K562 (cell line): ENCODE measurements around the gene RPL27. TPM values are rescaled to one million over a fixed set of nuclear protein-coding genes. Genes with fewer than 3 reads are reported as not detected.

Experiments used
- ATAC-seq: fragments of 200-7000 bp; cut with Tn5 transposase; 3 replicates; pipeline ENCODE4 v1.9.1; 2020; ENCODE audit warnings: moderate library complexity
- BruUV-seq: library from RNA; stranded (reverse); fragments of 400-500 nt; replicated peaks from 2 replicates; lab custom pipeline; 2021; lab: Mats Ljungman, UMichigan
- CTCF ChIA-PET: fragments of 300-600 bp; formaldehyde crosslinking; extraction: SDS; loops from one replicate; lab custom pipeline; 2021; ENCODE audit warnings: low intra/inter-chr PET ratio; lab: Yijun Ruan, JAX
- POLR2A ChIA-PET: fragments of 300-600, 350-650 bp; sonication (Branson Sonifier 250); formaldehyde crosslinking; extraction: SDS; loops from one replicate; lab custom pipeline; 2021; ENCODE audit warnings: antibody characterized with exemption, inconsistent platforms; lab: Yijun Ruan, JAX
- DNase-seq, 4 experiments: peaks; one replicate each; pipeline versions ENCODE4 v3.0.0 to v3.0.0-alpha.2; 2011 to 2018; ENCODE audit warnings: low spot score in 3 of 4, mixed read lengths in 3 of 4; ENCODE audit errors: extremely low read depth in 1 of 4
- FAIRE-seq: peaks from 2 replicates; lab custom pipeline; 2011; peaks lifted over from hg19 to GRCh38; lab: Jason Lieb, UNC
- H2AFZ ChIP-seq: 2 replicates; pipeline ENCODE4 v1.6.0; 2011; ENCODE audit warnings: low read depth, low read length, control low read depth, inconsistent platforms
- H3K27ac ChIP-seq: fragments of 200-600 bp; 3 replicates; pipeline ENCODE4 v1.8.0; 2011; ENCODE audit warnings: low read depth, mild to moderate bottlenecking, control low read depth, inconsistent platforms, low read length, moderate library complexity, mixed read lengths; ENCODE audit errors: extremely low read depth
- H3K27me3 ChIP-seq, 2 experiments: fragments of 300-600 bp in 1 of 2; 2 replicates in 1 of 2; 3 replicates in 1 of 2; pipeline versions ENCODE4 v1.6.0 to v1.8.0; 2011; ENCODE audit warnings: inconsistent platforms in 2 of 2, low read length in 2 of 2, mild to moderate bottlenecking in 1 of 2, mixed read lengths in 1 of 2, moderate library complexity in 1 of 2; ENCODE audit not compliant: control insufficient read depth in 2 of 2, insufficient read depth in 2 of 2
- H3K36me3 ChIP-seq: fragments of 300-600 bp; 3 replicates; pipeline ENCODE4 v1.8.0; 2011; ENCODE audit warnings: mild to moderate bottlenecking, low read length, inconsistent platforms; ENCODE audit not compliant: control insufficient read depth, insufficient read depth
- H3K4me1 ChIP-seq, 2 experiments: fragments of 200-600 bp in 1 of 2; replicated peaks in 1 of 2; 2 replicates in 1 of 2; 3 replicates in 1 of 2; pipeline versions ENCODE4 v1.5.1 to v1.8.0; 2011; ENCODE audit warnings: inconsistent platforms in 2 of 2, low read length in 2 of 2, mild to moderate bottlenecking in 1 of 2, mixed read lengths in 1 of 2, moderate library complexity in 1 of 2; ENCODE audit not compliant: control insufficient read depth in 2 of 2, insufficient read depth in 2 of 2
- H3K4me2 ChIP-seq: 2 replicates; pipeline ENCODE4 v1.6.1; 2011; ENCODE audit warnings: low read length, control low read depth, inconsistent platforms, mixed read lengths; ENCODE audit not compliant: insufficient read depth
- H3K4me3 ChIP-seq: fragments of 200-600 bp; sonication (generic), shearing (Covaris generic); 2 replicates; pipeline ENCODE4 v1.5.1; 2016; ENCODE audit warnings: control low read depth, inconsistent platforms
- H3K79me2 ChIP-seq: fragments of 200-600 bp; 3 replicates; pipeline ENCODE4 v1.8.0; 2011; ENCODE audit warnings: low read length, inconsistent platforms; ENCODE audit not compliant: control insufficient read depth, insufficient read depth
- H3K9ac ChIP-seq, 2 experiments: 2 replicates each; pipeline versions ENCODE4 v1.6.0 to v1.6.1; 2011; ENCODE audit warnings: low read depth in 2 of 2, low read length in 2 of 2, control low read depth in 1 of 2, inconsistent platforms in 1 of 2, mild to moderate bottlenecking in 1 of 2, mixed read lengths in 1 of 2; ENCODE audit not compliant: insufficient read depth in 1 of 2
- H3K9me1 ChIP-seq: one replicate; pipeline ENCODE4 v1.6.0; 2011; ENCODE audit warnings: inconsistent platforms, mild to moderate bottlenecking, low read length, moderate library complexity; ENCODE audit not compliant: control insufficient read depth, insufficient read depth
- H3K9me3 ChIP-seq: replicated peaks from 2 replicates; pipeline ENCODE4 v1.5.1; 2011; ENCODE audit warnings: low read depth, low read length, inconsistent platforms; ENCODE audit not compliant: control insufficient read depth, insufficient read depth
- H4K20me1 ChIP-seq: replicated peaks from 2 replicates; pipeline ENCODE4 v1.6.1; 2011; ENCODE audit warnings: low read length, inconsistent platforms, mixed read lengths; ENCODE audit not compliant: control insufficient read depth, insufficient read depth
- BDP1 ChIP-seq: IDR thresholded peaks from 3 replicates; pipeline ENCODE4 v1.6.1; 2011; ENCODE audit not compliant: insufficient read length, insufficient read depth
- CBX8 ChIP-seq: fragments of 200-600 bp; sonication (generic); IDR thresholded peaks from 2 replicates; pipeline ENCODE4 v1.6.1; 2012; ENCODE audit warnings: borderline replicate concordance, mixed run types, low read depth, mild to moderate bottlenecking, moderate library complexity, mixed read lengths, low read length, control low read depth, inconsistent platforms; ENCODE audit not compliant: poor library complexity, severe bottlenecking; ENCODE audit errors: extremely low read depth
- E2F6 ChIP-seq, 2 experiments: IDR thresholded peaks; 2 replicates each; pipeline ENCODE4 v1.6.1; 2011; ENCODE audit warnings: borderline replicate concordance in 1 of 2, control low read depth in 1 of 2, low read depth in 1 of 2, low read length in 1 of 2, mild to moderate bottlenecking in 1 of 2, mixed read lengths in 1 of 2, moderate library complexity in 1 of 2; ENCODE audit not compliant: insufficient read depth in 1 of 2, insufficient read length in 1 of 2, poor library complexity in 1 of 2, severe bottlenecking in 1 of 2; ENCODE audit errors: extremely low read depth in 1 of 2
- EHMT2 ChIP-seq: fragments of 450-650 bp; IDR thresholded peaks from 2 replicates; pipeline ENCODE4 v1.6.1; 2018; ENCODE audit warnings: antibody characterized with exemption
- GTF2A2 ChIP-seq: IDR thresholded peaks from 2 replicates; pipeline ENCODE4 v1.6.1; 2016; ENCODE audit warnings: mild to moderate bottlenecking, missing genetic modification characterization, missing compliant biosample characterization
- NFIC ChIP-seq: fragments of 450-650 bp; IDR thresholded peaks from 2 replicates; pipeline ENCODE4 v1.6.1; 2017; ENCODE audit warnings: mild to moderate bottlenecking, inconsistent platforms
- OTX1 ChIP-seq: fragments of 450-650 bp; formaldehyde crosslinking; IDR thresholded peaks from 2 replicates; pipeline ENCODE4 v1.4.0; 2022; ENCODE audit warnings: mild to moderate bottlenecking
- TSC22D4 ChIP-seq: fragments of 450-650 bp; IDR thresholded peaks from 2 replicates; pipeline ENCODE4 v1.6.1; 2016; ENCODE audit warnings: missing genetic modification characterization, missing biosample characterization, control low read depth
- ZNF507 ChIP-seq: conservative IDR thresholded peaks from 2 replicates; pipeline ENCODE4 v1.6.1; 2017; ENCODE audit warnings: missing genetic modification characterization, missing compliant biosample characterization
- WGBS: fragments of 100-300 bp; shearing (Covaris generic); methylation state at CpG from one replicate; pipeline ENCODE4 v1.1.6; 2016; ENCODE audit warnings: low coverage, mixed read lengths; ENCODE audit not compliant: insufficient coverage; ENCODE audit errors: missing lambda C conversion rate; 5-methylcytosine and 5-hydroxymethylcytosine counted together
- in situ Hi-C: fragments of 300-500 bp; cut with MboI; formaldehyde crosslinking; loops from 4 replicates; pipeline ENCODE4 v1.15.0; 2018; ENCODE audit warnings: inconsistent platforms, mixed read lengths
- intact Hi-C: fragments of 100-400 bp; cut with micrococcal nuclease; formaldehyde crosslinking; loops from 2 replicates; pipeline ENCODE4 v1.14.2; 2022
- polyA plus RNA-seq, 8 experiments: library from polyadenylated mRNA; depleted of rRNA in 4 of 8; stranded (reverse) in 5 of 8; unstranded in 3 of 8; fragments of >200 nt; fragmentation: Nextera tagmentation in 2 of 8; fragmentation: Illumina TruSeq in 1 of 8; extraction: Ambion mirVana in 2 of 8; extraction: Trizol in 1 of 8; gene quantifications; 2 replicates each; pipeline versions ENCODE4 v1.2.1 to v1.2.3, GENCODE V29; 2011 to 2014; ENCODE audit warnings: inconsistent platforms in 1 of 8, missing spikeins in 1 of 8
- total RNA-seq, 7 experiments: library from RNA; depleted of rRNA in 6 of 7; stranded (reverse); fragments of >200 nt in 6 of 7; fragmentation: Illumina TruSeq in 2 of 7; extraction: Trizol in 2 of 7; gene quantifications; 2 replicates each; pipeline versions ENCODE4 v1.2.1 to v1.2.3, GENCODE V29; 2011 to 2021; ENCODE audit warnings: low replicate concordance in 1 of 7

The RPL27 gene
- total and polyA plus RNA-seq, 9 of the 15 experiments (the other 6 are each of a cell fraction or from before 2014, with no cell fraction given) = 1,539 to 6,155 (median 3,710) TPM

GRCh38 chr17:42989726-42990652 lies 8.2 kb upstream of the RPL27 start (continued):
- TF ChIP-seq E2F6 (IDR thresholded peaks at IDR 0.05; ENCODE audit: borderline replicate concordance in 1 of 2, extremely low read depth in 1 of 2, insufficient read depth in 1 of 2, insufficient read length in 1 of 2, low read depth in 1 of 2, low read length in 1 of 2, poor library complexity in 1 of 2, severe bottlenecking in 1 of 2) (no peak), TSC22D4 (no peak), OTX1 (CRISPR knock-in tag) (no peak), ZNF507 (tag) (no peak), EHMT2 (no peak), GTF2A2 (tag) (no peak)

GRCh38 chr17:42991471-42991870 lies 6.7 kb upstream of the RPL27 start:
- no peak for FAIRE-seq
- in situ Hi-C loops (no loop called here), intact Hi-C loops (no loop called here)
- no TSS peak for BruUV-seq
- no peak for ATAC-seq
- CTCF ChIA-PET = no interaction called here
- Histone ChIP-seq H4K20me1 (no peaks in the 10 kb centered on the region), H3K9me1 (no peaks in the 10 kb centered on the region), H2AFZ (no peak overlapping the region), H3K4me2 (no peak overlapping the region), H3K36me3 (peaks cover 77% of the 10 kb centered on the region), H3K9ac (no peak overlapping the region), H3K27me3 (no peaks in the 10 kb centered on the region), H3K9me3 (no peaks in the 10 kb centered on the region), H3K79me2 (no peaks in the 10 kb centered on the region), H3K4me3 (no peak overlapping the region), H3K4me1 (no peaks in the 10 kb centered on the region), H3K27ac (no peak overlapping the region)
- POLR2A ChIA-PET = interaction anchor here (0.5 to 2.2 kb wide), 5 partner anchors 13 to 1080 kb away, joined by 3 to 6 read pairs (median 3); no protein-coding TSS in a partner anchor
- 96% methylated on average over 6 of the region's 6 CpGs for WGBS
- no peak for DNase-seq
- TF ChIP-seq BDP1 (no peak), CBX8 (no peak), NFIC (peak; percentile 70)
